Peyer's patch (tissue), 4 donors: ENCODE results near the gene RABL6.

Experiments used
- CTCF ChIP-seq, 6 experiments: fragments of 450-650 bp in 4 of 6; fragments of 200-600 bp in 2 of 6; sonication (generic) in 1 of 6; IDR thresholded peaks; one replicate each; pipeline ENCODE4 v1.5.1; 2017 to 2019; ENCODE audit warnings: antibody characterized with exemption in 6 of 6, mild to moderate bottlenecking in 3 of 6, moderate library complexity in 1 of 6
- POLR2A ChIP-seq, 2 donors: fragments of 450-650 bp; IDR thresholded peaks; one replicate each; pipeline ENCODE4 v1.5.1; 2017; ENCODE audit warnings: antibody characterized with exemption in 2 of 2, mild to moderate bottlenecking in 2 of 2, moderate library complexity in 2 of 2

GRCh38 chr9:136851941-136852663, 44.4 kb downstream of the RABL6 start, which contains the start of gene MAMDC4:
- TF ChIP-seq CTCF (IDR thresholded peaks at IDR 0.05): no peak
- TF ChIP-seq POLR2A (IDR thresholded peaks at IDR 0.05): peak in 1 of 2 donors; percentile 19
